Measurements from ENCODE around the gene CRIM1. TPM values are rescaled to one million over a fixed set of nuclear protein-coding genes. Genes with fewer than 3 reads are reported as not detected.

CRIM1 gene
- total RNA-seq, 1 experiment from 2014 or later = 27.6 TPM

- WGBS (ENCODE audit: extremely low coverage, insufficient read length, low lambda C conversion rate) = no CpG with 5 or more reads among the region's 6 CpGs
- H4K5ac ChIP-seq (ENCODE audit: insufficient read length, low read depth, low read length) = no peak overlapping the region
- H3K9me3 Mint-ChIP-seq = no peaks in the 10 kb centered on the region
- no peak overlapping the region for H2AK5ac ChIP-seq (ENCODE audit: insufficient read length, low read length)
- H3K14ac ChIP-seq (ENCODE audit: insufficient read depth, low read length) = no peak overlapping the region
- DNase-seq = no peak
- no peak overlapping the region for H2BK20ac ChIP-seq (ENCODE audit: low read depth, low read length, poor library complexity, severe bottlenecking)
- peak overlapping the region in 1 of 3 experiments; percentile 15; a peak in 2 of 7 replicates for H3K27ac Mint-ChIP-seq
- H2BK5ac ChIP-seq (ENCODE audit: insufficient read length, low read length) = no peak overlapping the region
- no peak overlapping the region for H4K91ac ChIP-seq (ENCODE audit: insufficient read length, low read depth, low read length)
- no peak overlapping the region for H2AFZ ChIP-seq (ENCODE audit: low read length)
- TF ChIP-seq CTCF (conservative IDR thresholded peaks at IDR 0.05) = no peak
- no peaks in the 10 kb centered on the region for H3K79me2 ChIP-seq (ENCODE audit: insufficient read depth, low read length)
- no peaks in the 10 kb centered on the region for H4K20me1 ChIP-seq (ENCODE audit: control insufficient read depth, insufficient read depth, insufficient read length)
- H3K4me2 ChIP-seq (ENCODE audit: insufficient read depth, insufficient read length, low read length) = no peak overlapping the region
- peaks cover 2% of the 10 kb centered on the region; the same call in 1 of the 2 replicates for H3K4me1 ChIP-seq (ENCODE audit: insufficient read depth, low read length)
- H3K9me3 ChIP-seq (ENCODE audit: control insufficient read depth, low read depth, low read length) = no peaks in the 10 kb centered on the region
- H3K23ac ChIP-seq (ENCODE audit: insufficient read length, low read depth, low read length) = no peak overlapping the region
- H3K4me1 Mint-ChIP-seq = peaks cover 28 to 33% of the 10 kb centered on the region in 2 experiments
- no peak overlapping the region for H2BK120ac ChIP-seq (ENCODE audit: low read depth, low read length, poor library complexity, severe bottlenecking)
- no peak overlapping the region for H2BK15ac ChIP-seq (ENCODE audit: low read depth, low read length)
- peaks cover 4 to 28% (median 13%) of the 10 kb centered on the region in 3 experiments; a peak in 5 of 7 replicates for H3K36me3 Mint-ChIP-seq (ENCODE audit: insufficient read depth in 1 of 3, low read depth in 3 of 3)
- no peaks in the 10 kb centered on the region for H3K27me3 ChIP-seq (ENCODE audit: insufficient read depth, low read length)
- H3K79me1 ChIP-seq (ENCODE audit: insufficient read depth, low read depth, low read length, poor library complexity, severe bottlenecking) = no peaks in the 10 kb centered on the region
- H2BK12ac ChIP-seq (ENCODE audit: insufficient read length, low read depth, low read length) = no peak overlapping the region
- H3K9ac ChIP-seq (ENCODE audit: extremely low read depth, insufficient read length, low read length) = no peak overlapping the region
- no peak overlapping the region for H4K8ac ChIP-seq (replicated peaks; ENCODE audit: insufficient read length, low read depth, low read length)
- H3K27me3 Mint-ChIP-seq (ENCODE audit: low read depth) = no peaks in the 10 kb centered on the region
- H3K56ac ChIP-seq (ENCODE audit: insufficient read length, low read depth, low read length) = no peak overlapping the region
- no peak overlapping the region for H3K27ac ChIP-seq (ENCODE audit: insufficient read length, low read depth, low read length)
- no peak overlapping the region for H3K4ac ChIP-seq (ENCODE audit: low read depth, low read length)
- no peak overlapping the region for H3K18ac ChIP-seq (ENCODE audit: insufficient read length, low read depth, low read length)
- no peak overlapping the region for H3T11ph ChIP-seq (ENCODE audit: low read length)
- H3K4me3 Mint-ChIP-seq = no peak overlapping the region
- no peaks in the 10 kb centered on the region for H3K23me2 ChIP-seq (ENCODE audit: insufficient read length, low read depth, low read length, poor library complexity, severe bottlenecking)
These were observed 212.3 kb downstream of the CRIM1 start for GRCh38 chr2:36567711-36568408.
